Posterior vena cava (tissue), 2 donors: ENCODE data around the gene CNNM2. TPM values are rescaled to one million over a fixed set of nuclear protein-coding genes. Genes with fewer than 3 reads are reported as not detected.
"Not testable (repeated sequence)": the region's sequence is repeated elsewhere in the genome, so short reads cannot be mapped to it uniquely, and the experiment has no call there.

Source experiments
- DNase-seq: peaks from one replicate; pipeline ENCODE4 v3.0.0-alpha.2; 2020; ENCODE audit warnings: low spot score
- intact Hi-C, 2 donors: fragments of 100-400 bp; cut with DNase I; formaldehyde crosslinking; loops; one replicate each; pipeline versions ENCODE4 v1.14.1 to v1.14.2; 2022 to 2023
- total RNA-seq, 2 donors: library from RNA; stranded (reverse); fragmentation: NEBNext Ultra II Directional; extraction: Animal tissue kit (Norgen Biotek cat#: 25700); gene quantifications; one replicate each; pipeline ENCODE4 v1.2.1, GENCODE V29; 2021
- donor health status: DM: yes; HTN: yes; CAD: no.
- donor health status: DM: yes; HTN: yes; CAD: no.

The CNNM2 gene
- total RNA-seq, 2 donors from 2014 or later, result 7.3 to 10.1 TPM

DNA sequence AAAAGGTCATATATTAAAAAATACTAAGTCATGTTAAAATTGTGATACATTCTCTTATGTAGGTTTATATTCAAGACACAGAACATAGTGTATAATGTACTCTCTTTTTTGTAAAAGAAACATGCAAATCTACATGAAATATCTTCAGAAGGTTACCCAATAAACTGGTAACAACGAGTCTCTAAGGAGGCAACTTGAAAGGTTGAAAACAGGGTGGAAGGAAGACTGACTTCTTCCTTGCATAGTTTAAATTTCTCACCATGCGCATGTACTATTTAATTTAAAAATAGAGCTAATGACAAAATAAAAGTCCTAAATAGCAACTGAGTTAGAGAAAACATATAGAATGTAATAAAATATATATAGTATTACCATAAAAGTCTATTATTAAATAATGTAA, 142.5 kb downstream of the CNNM2 start:
- intact Hi-C loops, result no loop called here

GRCh38 chr10:103062854-103063590, 144.9 kb downstream of the CNNM2 start:
- DNase-seq, result no peak
- intact Hi-C loops, result no loop called here

More for the DNA sequence above, 142.5 kb downstream of the CNNM2 start:
- no peak for DNase-seq

DNA sequence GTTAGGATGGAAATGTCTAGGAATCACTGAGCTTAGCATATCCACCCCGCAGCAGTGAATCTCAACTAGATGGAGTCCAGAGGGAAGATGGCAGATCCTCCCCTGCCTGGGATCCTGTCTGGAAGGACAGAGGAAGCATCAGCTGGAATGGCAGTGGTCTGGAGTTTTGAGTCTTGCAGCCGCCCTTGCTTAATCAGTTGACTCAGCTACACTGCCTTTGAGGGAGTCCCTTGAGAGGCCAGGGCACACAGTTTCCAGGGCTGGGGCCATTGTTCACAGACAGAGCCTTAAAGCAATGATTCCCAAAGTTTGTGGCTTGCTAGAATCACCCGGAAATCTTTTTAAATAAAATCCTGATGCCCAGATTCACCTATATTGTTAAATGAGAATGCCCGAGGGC, 146.9 kb downstream of the CNNM2 start:
- no peak for DNase-seq
- intact Hi-C loops, result no loop called here

- intact Hi-C loops, result no loop called here
- no peak for DNase-seq
Observed at GRCh38 chr10:103066141-103067098, 148.3 kb downstream of the CNNM2 start.

DNA sequence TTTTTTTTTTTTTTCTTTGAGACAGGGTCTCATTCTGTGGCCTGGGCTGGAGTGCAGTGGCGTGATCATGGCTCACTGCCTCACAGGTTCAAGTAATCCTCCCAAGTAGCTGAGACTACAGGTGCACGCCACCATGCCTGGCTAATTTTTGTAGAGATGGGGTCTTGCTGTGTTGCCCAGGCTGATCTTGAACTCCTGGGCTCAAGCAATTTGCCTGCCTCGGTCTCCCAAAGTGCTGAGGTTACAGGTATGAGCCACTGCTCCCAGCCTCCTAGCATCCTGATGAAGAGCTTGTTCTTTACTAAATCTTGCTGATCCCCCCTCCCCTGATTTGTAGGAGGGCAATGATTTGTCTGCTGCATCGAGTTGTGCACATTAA, 149.0 kb downstream of the CNNM2 start:
- DNase-seq, intact Hi-C loops: not testable (repeated sequence)

DNA sequence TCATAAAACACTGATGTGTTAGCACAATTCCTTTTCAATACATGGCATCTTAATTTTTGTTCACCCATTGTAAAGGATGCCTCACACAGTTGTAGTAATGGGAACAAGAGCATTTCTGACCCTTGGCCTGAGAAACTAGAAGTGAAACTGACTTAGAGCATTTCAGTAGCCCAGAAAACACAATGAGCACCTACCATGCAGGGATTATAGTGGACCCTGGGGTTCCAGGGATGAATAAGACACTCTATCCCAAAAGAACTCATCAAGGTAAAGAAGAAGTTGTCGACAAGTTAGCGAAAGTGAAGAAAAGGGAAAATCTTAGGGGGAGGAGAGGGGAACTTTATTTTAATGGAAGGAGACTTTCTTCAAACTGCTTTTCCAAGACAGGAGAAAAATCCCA, 149.4 kb downstream of the CNNM2 start:
- DNase-seq, result no peak
- intact Hi-C loops, result no loop called here

DNA sequence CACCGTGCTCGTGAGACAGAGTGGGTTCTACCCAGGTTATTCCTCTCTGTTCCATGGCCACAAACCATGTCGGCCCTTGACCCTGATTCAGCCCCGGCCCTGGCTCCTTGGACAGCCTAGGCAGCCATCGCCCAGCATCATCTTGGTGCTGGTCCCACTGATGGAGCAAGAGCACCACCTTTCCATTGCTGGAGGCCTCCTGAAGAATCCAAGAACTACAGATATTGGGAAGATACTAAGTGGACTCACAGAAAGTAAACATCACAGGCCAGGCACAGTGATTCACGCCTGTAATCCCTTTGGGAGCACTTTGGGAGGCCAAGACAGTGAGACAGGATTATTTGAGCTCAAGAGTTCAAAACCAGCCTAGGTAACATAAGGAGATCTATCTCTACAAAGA, 149.9 kb downstream of the CNNM2 start:
- no peak for DNase-seq
- intact Hi-C loops, result loop anchor here in 1 of 2 donors (2.0 kb wide), 1 partner anchor 151 kb away; no protein-coding TSS in a partner anchor

DNA sequence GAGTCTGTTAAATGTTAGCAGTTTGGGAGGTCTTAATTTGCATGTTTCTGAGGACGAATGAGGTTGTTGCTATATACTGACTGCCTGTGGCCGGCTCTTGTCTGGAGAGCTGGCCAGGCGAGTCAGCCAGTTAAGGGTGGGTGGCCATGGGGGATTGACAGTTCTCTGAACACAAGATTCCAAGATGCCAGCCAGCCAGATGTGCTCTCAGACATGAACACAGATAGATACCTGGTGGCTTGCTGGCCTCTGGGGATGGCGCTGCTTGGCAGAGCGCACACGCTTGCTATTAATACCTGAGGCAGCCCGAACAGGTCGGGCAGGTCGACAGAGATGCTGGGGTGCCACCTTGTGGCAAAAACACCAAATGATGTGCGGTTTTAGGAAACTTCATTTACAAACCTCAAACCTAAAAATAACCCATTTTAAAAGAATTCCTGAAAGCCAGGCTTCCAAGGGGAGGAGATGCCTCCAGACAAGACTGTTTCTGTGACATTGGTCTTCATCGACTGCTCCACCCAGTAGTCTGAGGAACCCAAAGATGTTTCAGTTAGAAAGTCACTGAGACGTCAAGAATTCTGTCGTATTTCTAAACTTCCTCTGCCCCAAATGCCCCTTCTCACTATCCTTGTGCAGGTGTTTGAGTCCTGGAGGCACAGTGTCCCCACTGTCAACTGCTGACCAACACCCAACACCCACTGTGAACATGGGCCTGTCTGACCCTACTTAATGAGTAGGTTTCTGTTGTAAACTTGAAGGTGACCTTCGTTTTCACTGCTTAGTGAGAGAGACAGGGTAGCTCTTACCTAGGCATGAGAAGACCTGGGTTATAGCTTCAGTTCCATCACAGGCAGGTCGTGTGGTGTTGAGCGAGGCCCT, 151.6 kb downstream of the CNNM2 start:
- DNase-seq, result no peak
- intact Hi-C loops, result loop anchor here (2.0 to 10.0 kb wide), 3 partner anchors 152 to 225 kb away; partner anchors contain the start of gene CNNM2 (in 1 of the 2)

DNA sequence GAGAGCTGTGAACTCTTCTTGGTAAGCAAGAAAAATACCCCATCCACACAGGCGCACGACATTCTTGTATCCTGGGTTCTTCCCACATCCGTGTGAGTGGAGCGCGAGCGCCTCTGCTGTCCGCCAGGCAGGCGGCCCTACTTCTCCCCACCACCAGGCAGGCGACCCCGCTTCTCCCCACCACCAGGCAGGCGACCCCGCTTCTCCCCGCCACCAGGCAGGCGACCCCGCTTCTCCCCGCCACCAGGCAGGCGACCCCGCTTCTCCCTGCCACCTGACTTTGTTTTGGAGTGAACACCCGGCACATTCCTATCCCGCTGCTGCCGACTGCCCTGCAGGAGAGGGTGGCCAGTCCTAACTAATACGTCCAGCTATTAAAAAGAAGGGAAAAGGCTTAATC, 154.2 kb downstream of the CNNM2 start:
- intact Hi-C loops, result loop anchor here (5.0 to 10.0 kb wide), 2 partner anchors 155 to 227 kb away; partner anchors contain the start of gene CNNM2 (in 1 of the 2)
- no peak for DNase-seq

DNA sequence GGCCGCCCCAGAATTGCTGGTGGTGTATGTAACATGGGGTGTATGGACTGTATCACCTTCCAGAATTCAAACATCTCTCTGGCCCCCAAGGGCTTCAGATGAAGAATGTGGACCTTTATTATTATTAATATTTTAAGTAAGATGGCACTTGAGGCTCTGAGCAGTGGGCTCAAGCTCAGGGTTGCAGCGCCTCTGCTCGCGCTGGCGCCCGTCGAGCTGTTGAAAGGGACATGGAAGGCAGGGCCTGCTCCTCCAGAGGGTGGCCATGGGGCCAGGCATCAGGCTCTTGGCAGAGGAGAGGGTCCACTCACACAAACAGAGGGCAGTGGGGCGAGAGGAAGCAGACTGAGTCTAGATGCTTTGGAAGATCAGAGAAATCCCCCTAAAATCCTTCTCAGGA, 154.8 kb downstream of the CNNM2 start:
- intact Hi-C loops, result loop anchor here (5.0 to 10.0 kb wide), 2 partner anchors 156 to 228 kb away; partner anchors contain the start of gene CNNM2 (in 1 of the 2)
- no peak for DNase-seq

GRCh38 chr10:103077020-103077419, 158.9 kb downstream of the CNNM2 start:
- intact Hi-C loops, result loop anchor here in 1 of 2 donors (10.0 kb wide), 1 partner anchor 232 kb away; no protein-coding TSS in a partner anchor
- DNase-seq, result no peak

GRCh38 chr10:103077491-103078308, 159.6 kb downstream of the CNNM2 start:
- no peak for DNase-seq
- intact Hi-C loops, result loop anchor here in 1 of 2 donors (10.0 kb wide), 1 partner anchor 233 kb away; no protein-coding TSS in a partner anchor

DNA sequence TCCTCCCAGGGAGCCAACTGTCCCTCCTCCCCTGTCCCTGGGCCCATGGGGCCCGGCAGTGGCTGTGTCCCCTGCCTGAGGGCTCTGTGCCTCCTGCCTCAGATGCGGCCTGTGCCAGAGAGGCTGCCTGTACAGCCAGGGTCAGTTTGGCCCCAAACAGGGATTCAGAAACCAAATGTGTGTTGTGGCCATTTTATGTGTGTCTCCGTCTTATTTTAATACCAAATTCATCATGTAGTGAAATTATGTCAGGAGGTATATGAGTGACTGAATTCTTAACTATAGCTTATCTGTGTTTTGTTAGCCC, 160.2 kb downstream of the CNNM2 start:
- intact Hi-C loops, result loop anchor here in 1 of 2 donors (10.0 kb wide), 1 partner anchor 233 kb away; no protein-coding TSS in a partner anchor
- no peak for DNase-seq

DNA sequence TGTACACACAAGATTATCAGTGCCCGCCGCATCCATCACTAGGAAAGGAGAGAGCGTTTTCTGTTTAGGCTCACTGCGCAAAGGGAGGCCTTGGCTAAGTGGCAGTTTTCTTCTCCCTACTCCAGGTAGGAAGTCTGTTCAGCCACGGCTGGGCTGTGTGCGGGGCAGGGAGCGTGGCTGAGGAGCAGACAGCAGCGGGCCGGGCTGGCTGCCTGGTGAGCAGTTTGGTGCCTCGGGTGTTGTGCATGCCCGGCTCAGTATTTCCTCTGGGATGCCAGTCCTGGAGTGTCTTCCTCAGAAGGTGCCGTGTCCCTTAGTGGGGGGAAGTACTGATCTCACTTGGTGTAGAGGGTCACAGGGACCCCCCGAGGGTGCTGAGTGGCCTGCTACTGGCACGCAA, 160.6 kb downstream of the CNNM2 start:
- intact Hi-C loops, result loop anchor here in 1 of 2 donors (10.0 kb wide), 1 partner anchor 234 kb away; no protein-coding TSS in a partner anchor
- DNase-seq, result no peak

DNA sequence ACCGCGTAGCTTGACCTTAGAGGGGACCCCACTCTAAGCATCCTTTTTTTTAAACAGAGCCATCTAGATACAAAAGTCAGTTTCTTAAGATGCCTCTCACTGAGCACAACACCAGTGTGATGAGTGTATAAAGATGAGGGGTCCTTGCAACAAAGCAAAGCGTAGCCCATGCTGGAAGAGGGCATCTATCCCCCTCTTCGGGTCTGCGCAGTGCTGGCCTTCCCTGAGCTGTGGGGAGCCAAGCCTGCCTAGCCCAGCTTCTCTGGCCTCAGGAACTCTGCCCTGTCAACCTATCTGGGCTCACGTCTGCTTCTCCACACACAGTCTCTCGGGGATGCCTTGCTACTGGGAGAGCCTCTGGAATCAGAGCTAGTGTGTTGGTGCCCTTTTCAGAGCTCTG, 161.0 kb downstream of the CNNM2 start:
- no peak for DNase-seq
- intact Hi-C loops, result loop anchor here in 1 of 2 donors (10.0 kb wide), 1 partner anchor 234 kb away; no protein-coding TSS in a partner anchor

DNA sequence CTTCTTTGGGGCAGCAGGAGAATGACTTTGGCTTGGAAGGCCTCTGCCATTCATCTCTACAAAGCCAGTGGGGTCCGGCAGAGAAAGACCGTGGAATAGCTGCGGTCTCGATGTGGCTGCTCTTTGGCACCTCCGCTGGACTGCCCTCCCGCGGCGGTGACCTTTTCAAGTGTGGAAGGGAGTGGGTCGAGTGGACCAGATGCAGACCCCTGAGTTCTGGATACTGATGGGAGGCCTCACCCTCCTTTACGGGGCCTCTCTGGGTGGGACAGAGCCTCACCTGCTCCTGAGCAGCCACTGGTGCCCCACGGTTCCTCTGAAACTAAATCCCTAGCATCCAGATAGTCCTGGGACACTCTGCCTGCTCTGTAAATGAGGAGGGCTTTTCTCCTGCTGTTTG, 161.9 kb downstream of the CNNM2 start:
- DNase-seq, result no peak
- intact Hi-C loops, result loop anchor here (10.0 kb wide), 2 partner anchors 165 to 235 kb away; partner anchors contain the start of gene RPEL1 (in 1 of the 2)

GRCh38 chr10:103080891-103081581, 162.9 kb downstream of the CNNM2 start:
- no peak for DNase-seq
- intact Hi-C loops, result loop anchor here in 1 of 2 donors (10.0 kb wide), 1 partner anchor 164 kb away; the partner anchor contains the start of gene RPEL1
